SK-N-SH (cell line): ENCODE measurements around the gene HHAT. TPM values are rescaled to one million over a fixed set of nuclear protein-coding genes. Genes with fewer than 3 reads are reported as not detected.

ENCODE experiments used
- CTCF ChIA-PET: fragments of 300-600, 350-600 bp; formaldehyde crosslinking; extraction: SDS; loops from one replicate; lab custom pipeline; 2021; lab: Yijun Ruan, JAX
- POLR2A ChIA-PET: fragments of 350-600 bp; sonication (Branson Sonifier 250); formaldehyde crosslinking; extraction: SDS; loops from one replicate; lab custom pipeline; 2020; ENCODE audit warnings: antibody characterized with exemption, inconsistent platforms; lab: Yijun Ruan, JAX
- DNase-seq: peaks from one replicate; pipeline ENCODE4 v3.0.0; 2012
- H2AFZ ChIP-seq: fragments of 200-600 bp; sonication (generic); 2 replicates; pipeline ENCODE4 v1.8.1; 2016; ENCODE audit warnings: antibody characterized with exemption, mild to moderate bottlenecking, low read depth
- H3F3A ChIP-seq: fragments of 200-600 bp; sonication (generic); replicated peaks from 2 replicates; pipeline ENCODE3; 2016; ENCODE audit warnings: antibody characterized with exemption, mild to moderate bottlenecking; ENCODE audit not compliant: insufficient read depth
- H3K27ac ChIP-seq, 2 experiments: fragments of 200-500 bp in 1 of 2; fragments of 200-600 bp in 1 of 2; sonication (Bioruptor generic) in 1 of 2; sonication (generic), shearing (Covaris generic) in 1 of 2; 2 replicates each; pipeline versions ENCODE4 v1.5.1 to v1.6.1; 2014 to 2016; ENCODE audit warnings: low read depth in 2 of 2, inconsistent platforms in 1 of 2, low read length in 1 of 2, mild to moderate bottlenecking in 1 of 2, mixed read lengths in 1 of 2
- H3K27me3 ChIP-seq: fragments of 200-600 bp; sonication (generic), shearing (Covaris generic); 2 replicates; pipeline ENCODE4 v1.6.1; 2016; ENCODE audit warnings: mixed run types; ENCODE audit not compliant: insufficient read depth
- H3K36me3 ChIP-seq, 2 experiments: fragments of 200-500 bp in 1 of 2; fragments of 200-600 bp in 1 of 2; sonication (Bioruptor generic) in 1 of 2; sonication (generic) in 1 of 2; replicated peaks in 1 of 2; 2 replicates each; pipeline versions ENCODE3 to v1.5.1; 2014 to 2016; ENCODE audit warnings: low read length in 1 of 2, mild to moderate bottlenecking in 1 of 2; ENCODE audit not compliant: insufficient read depth in 2 of 2, control insufficient read depth in 1 of 2
- H3K4me1 ChIP-seq, 2 experiments: fragments of 200-500 bp in 1 of 2; fragments of 200-600 bp in 1 of 2; sonication (Bioruptor generic) in 1 of 2; sonication (generic), shearing (Covaris generic) in 1 of 2; 2 replicates each; pipeline versions ENCODE4 v1.5.1 to v1.6.1; 2014 to 2016; ENCODE audit warnings: low read depth in 1 of 2, low read length in 1 of 2, mixed run types in 1 of 2; ENCODE audit not compliant: insufficient read depth in 2 of 2, control insufficient read depth in 1 of 2
- H3K4me2 ChIP-seq: fragments of 200-600 bp; sonication (generic), shearing (Covaris generic); 2 replicates; pipeline ENCODE4 v1.6.1; 2017; ENCODE audit warnings: mixed run types
- H3K4me3 ChIP-seq, 2 experiments: fragments of 200-500 bp in 1 of 2; fragments of 200-600 bp in 1 of 2; sonication (Bioruptor generic) in 1 of 2; sonication (generic), shearing (Covaris generic) in 1 of 2; 2 replicates each; pipeline versions ENCODE4 v1.5.1 to v1.8.1; 2014 to 2016; ENCODE audit warnings: low read depth in 2 of 2, inconsistent platforms in 1 of 2, low read length in 1 of 2, mild to moderate bottlenecking in 1 of 2, mixed read lengths in 1 of 2, moderate library complexity in 1 of 2
- H3K79me2 ChIP-seq: fragments of 200-600 bp; sonication (generic); 2 replicates; pipeline ENCODE4 v1.8.1; 2017; ENCODE audit warnings: mild to moderate bottlenecking; ENCODE audit not compliant: insufficient read depth
- H3K9ac ChIP-seq: fragments of 200-600 bp; sonication (generic); 2 replicates; pipeline ENCODE4 v1.6.1; 2017; ENCODE audit warnings: mixed run types
- H3K9me2 ChIP-seq: fragments of 200-600 bp; sonication (generic); 2 replicates; pipeline ENCODE4 v1.6.1; 2017; ENCODE audit warnings: mixed run types
- H3K9me3 ChIP-seq: fragments of 200-600 bp; sonication (generic); 2 replicates; pipeline ENCODE4 v1.6.1; 2017; ENCODE audit warnings: mixed run types, mild to moderate bottlenecking, moderate library complexity
- H4K20me1 ChIP-seq: fragments of 200-600 bp; sonication (generic); 2 replicates; pipeline ENCODE4 v1.6.1; 2017; ENCODE audit warnings: mild to moderate bottlenecking, mixed run types; ENCODE audit not compliant: insufficient read depth
- CHD2 ChIP-seq: fragments of 150-350 bp; IDR thresholded peaks from 2 replicates; pipeline ENCODE4 v1.6.1; 2018; ENCODE audit warnings: low read length; ENCODE audit not compliant: partially characterized antibody
- ELF1 ChIP-seq: IDR thresholded peaks from 2 replicates; pipeline ENCODE4 v1.4.0; 2012
- EZH2phosphoT487 ChIP-seq: fragments of 200-600 bp; sonication (generic); IDR thresholded peaks from 2 replicates; pipeline ENCODE4 v1.6.1; 2017; ENCODE audit warnings: low read depth, mixed run types, mild to moderate bottlenecking, antibody characterized with exemption, moderate library complexity, borderline replicate concordance
- FOSL2 ChIP-seq: IDR thresholded peaks from 2 replicates; pipeline ENCODE4 v1.4.0; 2012; ENCODE audit warnings: low read depth, mild to moderate bottlenecking, moderate library complexity, borderline replicate concordance
- FOXJ3 ChIP-seq: sonication (generic); formaldehyde crosslinking; IDR thresholded peaks from 2 replicates; pipeline ENCODE4 v1.5.1; 2020; ENCODE audit warnings: mild to moderate bottlenecking, missing genetic modification reagents
- GABPA ChIP-seq: IDR thresholded peaks from 2 replicates; pipeline ENCODE4 v1.4.0; 2012; ENCODE audit warnings: low read depth, mild to moderate bottlenecking
- GATA2 ChIP-seq: sonication (generic); formaldehyde crosslinking; IDR thresholded peaks from 2 replicates; pipeline ENCODE4 v1.5.0; 2020; ENCODE audit warnings: mild to moderate bottlenecking, missing genetic modification reagents
- MEF2A ChIP-seq: IDR thresholded peaks from 2 replicates; pipeline ENCODE4 v1.4.0; 2012; ENCODE audit warnings: low read depth, borderline replicate concordance
- NRF1 ChIP-seq: IDR thresholded peaks from 2 replicates; pipeline ENCODE4 v1.6.1; 2012; ENCODE audit warnings: low read depth, mild to moderate bottlenecking, low read length
- POLR2AphosphoS5 ChIP-seq: IDR thresholded peaks from 2 replicates; pipeline ENCODE4 v1.6.1; 2012; ENCODE audit warnings: low read depth, low read length
- RAD21 ChIP-seq: IDR thresholded peaks from 2 replicates; pipeline ENCODE4 v1.6.1; 2012; ENCODE audit warnings: mild to moderate bottlenecking, low read length
- RCOR1 ChIP-seq: fragments of 150-350 bp; IDR thresholded peaks from 2 replicates; pipeline ENCODE4 v1.6.1; 2017; ENCODE audit warnings: antibody characterized with exemption, low read length
- SIN3A ChIP-seq: IDR thresholded peaks from 2 replicates; pipeline ENCODE4 v1.6.1; 2012; ENCODE audit warnings: low read depth, mild to moderate bottlenecking, low read length, moderate library complexity, borderline replicate concordance
- TEAD4 ChIP-seq: IDR thresholded peaks from 2 replicates; pipeline ENCODE4 v1.4.0; 2012; ENCODE audit warnings: mild to moderate bottlenecking, borderline replicate concordance; ENCODE audit not compliant: insufficient read depth
- YY1 ChIP-seq: IDR thresholded peaks from 2 replicates; pipeline ENCODE4 v1.4.0; 2012; ENCODE audit warnings: low read depth, mild to moderate bottlenecking
- WGBS: methylation state at CpG from one replicate; pipeline ENCODE4 v1.1.6; 2017; ENCODE audit warnings: low lambda C conversion rate; 5-methylcytosine and 5-hydroxymethylcytosine counted together
- polyA plus RNA-seq, 3 experiments: library from polyadenylated mRNA; depleted of rRNA; stranded (reverse); fragments of >200 nt; gene quantifications; 2 replicates each; pipeline ENCODE4 v1.2.3, GENCODE V29; 2012
- TF ChIP-seq, protein P1 (sequence below): fragments of 200-600 bp; sonication (generic); IDR thresholded peaks from 2 replicates; pipeline ENCODE4 v1.6.1; 2017; ENCODE audit warnings: antibody characterized with exemption, mild to moderate bottlenecking, moderate library complexity
- TF ChIP-seq, protein P2 (sequence below): IDR thresholded peaks from 2 replicates; pipeline ENCODE4; 2012
- TF ChIP-seq, protein P3 (sequence below): fragments of 150-350 bp; IDR thresholded peaks from 2 replicates; pipeline ENCODE4 v1.6.1; 2017; ENCODE audit warnings: antibody characterized with exemption, low read length, low read depth, borderline replicate concordance
- TF ChIP-seq, protein P4 (sequence below): IDR thresholded peaks from 2 replicates; pipeline ENCODE4 v1.4.0; 2012; ENCODE audit warnings: low read depth, borderline replicate concordance

The HHAT gene
- polyA plus RNA-seq, 1 of the 3 experiments (the other 2 are of a cell fraction), result 8.1 TPM

DNA sequence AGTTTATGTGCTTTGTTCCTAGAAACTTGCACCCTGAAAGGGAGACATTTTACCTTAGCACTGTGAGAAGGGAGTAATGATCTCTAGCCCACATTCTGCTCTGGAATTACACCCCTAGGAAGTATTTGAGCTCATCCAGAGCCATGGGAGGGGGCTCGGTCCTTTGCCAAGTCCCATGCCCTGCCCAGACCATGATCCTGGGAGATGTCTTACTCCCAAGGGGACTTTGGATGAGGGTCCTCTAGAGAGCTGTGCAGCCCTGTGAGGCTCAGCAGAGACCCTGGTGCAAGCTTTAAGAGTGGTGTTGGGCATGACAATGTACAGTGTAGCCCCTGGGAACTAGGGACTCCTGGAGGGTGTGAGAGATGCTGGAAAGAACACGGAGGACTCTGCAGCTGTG, 241.4 kb downstream of the HHAT start:
- Histone ChIP-seq H3F3A (no peaks in the 10 kb centered on the region), H3K27ac (no peak overlapping the region; a peak in 1 of 4 replicates), H2AFZ (no peak overlapping the region), H3K79me2 (no peaks in the 10 kb centered on the region), H3K27me3 (no peaks in the 10 kb centered on the region), H3K4me2 (no peak overlapping the region), H4K20me1 (no peaks in the 10 kb centered on the region), H3K36me3 (no peaks in the 10 kb centered on the region), H3K4me1 (peaks cover 0 to 50% of the 10 kb centered on the region in 2 experiments; a peak in 2 of 4 replicates), H3K9me3 (no peaks in the 10 kb centered on the region), H3K9me2 (no peaks in the 10 kb centered on the region), H3K4me3 (no peak overlapping the region), H3K9ac (no peak overlapping the region)
- ChIA-PET POLR2A (interaction anchor here (0.8 kb wide), 1 partner anchor 10 kb away, joined by 4 read pairs; no protein-coding TSS in a partner anchor), CTCF (interaction anchor here (1.9 to 6.0 kb wide), 3 partner anchors 9 to 565 kb away, joined by 4 to 49 read pairs (median 34); partner anchors contain the start of gene KCNH1)
- TF ChIP-seq TEAD4 (no peak), ELF1 (no peak), NRF1 (no peak), GATA2 (CRISPR knock-in tag) (no peak), CHD2 (no peak), SIN3A (no peak), FOSL2 (no peak), POLR2AphosphoS5 (no peak), RAD21 (no peak), FOXJ3 (no peak), YY1 (no peak), EZH2phosphoT487 (no peak), RCOR1 (no peak), GABPA (no peak), MEF2A (no peak)
- TF ChIP-seq, protein P1, sequence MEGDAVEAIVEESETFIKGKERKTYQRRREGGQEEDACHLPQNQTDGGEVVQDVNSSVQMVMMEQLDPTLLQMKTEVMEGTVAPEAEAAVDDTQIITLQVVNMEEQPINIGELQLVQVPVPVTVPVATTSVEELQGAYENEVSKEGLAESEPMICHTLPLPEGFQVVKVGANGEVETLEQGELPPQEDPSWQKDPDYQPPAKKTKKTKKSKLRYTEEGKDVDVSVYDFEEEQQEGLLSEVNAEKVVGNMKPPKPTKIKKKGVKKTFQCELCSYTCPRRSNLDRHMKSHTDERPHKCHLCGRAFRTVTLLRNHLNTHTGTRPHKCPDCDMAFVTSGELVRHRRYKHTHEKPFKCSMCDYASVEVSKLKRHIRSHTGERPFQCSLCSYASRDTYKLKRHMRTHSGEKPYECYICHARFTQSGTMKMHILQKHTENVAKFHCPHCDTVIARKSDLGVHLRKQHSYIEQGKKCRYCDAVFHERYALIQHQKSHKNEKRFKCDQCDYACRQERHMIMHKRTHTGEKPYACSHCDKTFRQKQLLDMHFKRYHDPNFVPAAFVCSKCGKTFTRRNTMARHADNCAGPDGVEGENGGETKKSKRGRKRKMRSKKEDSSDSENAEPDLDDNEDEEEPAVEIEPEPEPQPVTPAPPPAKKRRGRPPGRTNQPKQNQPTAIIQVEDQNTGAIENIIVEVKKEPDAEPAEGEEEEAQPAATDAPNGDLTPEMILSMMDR, result no peak
- TF ChIP-seq, protein P2, sequence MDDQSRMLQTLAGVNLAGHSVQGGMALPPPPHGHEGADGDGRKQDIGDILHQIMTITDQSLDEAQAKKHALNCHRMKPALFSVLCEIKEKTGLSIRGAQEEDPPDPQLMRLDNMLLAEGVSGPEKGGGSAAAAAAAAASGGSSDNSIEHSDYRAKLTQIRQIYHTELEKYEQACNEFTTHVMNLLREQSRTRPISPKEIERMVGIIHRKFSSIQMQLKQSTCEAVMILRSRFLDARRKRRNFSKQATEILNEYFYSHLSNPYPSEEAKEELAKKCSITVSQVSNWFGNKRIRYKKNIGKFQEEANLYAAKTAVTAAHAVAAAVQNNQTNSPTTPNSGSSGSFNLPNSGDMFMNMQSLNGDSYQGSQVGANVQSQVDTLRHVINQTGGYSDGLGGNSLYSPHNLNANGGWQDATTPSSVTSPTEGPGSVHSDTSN, result no peak
- TF ChIP-seq, protein P3, sequence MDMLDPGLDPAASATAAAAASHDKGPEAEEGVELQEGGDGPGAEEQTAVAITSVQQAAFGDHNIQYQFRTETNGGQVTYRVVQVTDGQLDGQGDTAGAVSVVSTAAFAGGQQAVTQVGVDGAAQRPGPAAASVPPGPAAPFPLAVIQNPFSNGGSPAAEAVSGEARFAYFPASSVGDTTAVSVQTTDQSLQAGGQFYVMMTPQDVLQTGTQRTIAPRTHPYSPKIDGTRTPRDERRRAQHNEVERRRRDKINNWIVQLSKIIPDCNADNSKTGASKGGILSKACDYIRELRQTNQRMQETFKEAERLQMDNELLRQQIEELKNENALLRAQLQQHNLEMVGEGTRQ, result no peak
- TF ChIP-seq, protein P4, sequence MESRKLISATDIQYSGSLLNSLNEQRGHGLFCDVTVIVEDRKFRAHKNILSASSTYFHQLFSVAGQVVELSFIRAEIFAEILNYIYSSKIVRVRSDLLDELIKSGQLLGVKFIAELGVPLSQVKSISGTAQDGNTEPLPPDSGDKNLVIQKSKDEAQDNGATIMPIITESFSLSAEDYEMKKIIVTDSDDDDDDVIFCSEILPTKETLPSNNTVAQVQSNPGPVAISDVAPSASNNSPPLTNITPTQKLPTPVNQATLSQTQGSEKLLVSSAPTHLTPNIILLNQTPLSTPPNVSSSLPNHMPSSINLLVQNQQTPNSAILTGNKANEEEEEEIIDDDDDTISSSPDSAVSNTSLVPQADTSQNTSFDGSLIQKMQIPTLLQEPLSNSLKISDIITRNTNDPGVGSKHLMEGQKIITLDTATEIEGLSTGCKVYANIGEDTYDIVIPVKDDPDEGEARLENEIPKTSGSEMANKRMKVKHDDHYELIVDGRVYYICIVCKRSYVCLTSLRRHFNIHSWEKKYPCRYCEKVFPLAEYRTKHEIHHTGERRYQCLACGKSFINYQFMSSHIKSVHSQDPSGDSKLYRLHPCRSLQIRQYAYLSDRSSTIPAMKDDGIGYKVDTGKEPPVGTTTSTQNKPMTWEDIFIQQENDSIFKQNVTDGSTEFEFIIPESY, result no peak
- no peak for DNase-seq
- 82% methylated on average over 2 of the region's 2 CpGs for WGBS
